ENCODE data around the gene FBXW2. TPM values are rescaled to one million over a fixed set of nuclear protein-coding genes. Genes with fewer than 3 reads are reported as not detected.

Gene FBXW2
- total and polyA plus RNA-seq, 10 of the 15 experiments (the other 5 are each of a cell fraction or from before 2014, with no cell fraction given), result 2.9 to 56.9 (median 39.1) TPM

DNA sequence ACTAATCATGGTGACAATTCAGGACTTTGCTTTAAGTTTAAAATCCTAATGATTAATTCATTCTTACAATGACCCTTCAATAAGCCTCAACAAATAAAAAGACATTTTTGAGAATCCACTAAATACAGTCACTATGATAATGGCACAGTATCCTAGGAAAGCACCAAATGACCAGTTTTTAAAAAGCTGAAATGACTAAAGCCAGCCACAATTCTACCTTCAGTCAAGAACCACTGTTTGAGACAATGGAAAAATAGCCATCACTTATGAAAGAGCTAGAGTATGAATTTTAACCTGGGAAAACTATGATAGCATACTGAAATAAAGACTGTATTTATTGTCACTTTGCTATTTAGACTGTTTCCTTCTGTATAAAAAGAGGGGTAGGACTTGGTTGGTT lies 14.0 kb downstream of the FBXW2 start:
- CTCF ChIA-PET, result interaction anchor here (0.8 to 1.6 kb wide), 4 partner anchors 13 to 24 kb away, joined by 3 to 4 read pairs (median 3); partner anchors contain the start of gene FBXW2
- Histone ChIP-seq H3K4me1 (ENCODE audit: control insufficient read depth, insufficient read depth, low read length) (no peaks in the 10 kb centered on the region), H3K4me3 (no peak overlapping the region), H3K36me3 (ENCODE audit: control insufficient read depth in 2 of 2, insufficient read depth in 2 of 2, low read length in 1 of 2) (peaks cover 1 to 26% of the 10 kb centered on the region in 2 experiments), H3K27me3 (replicated peaks in 1 of 2; ENCODE audit: control insufficient read depth in 2 of 2, insufficient read depth in 2 of 2, low read length in 1 of 2) (no peaks in the 10 kb centered on the region), H3K79me2 (ENCODE audit: control insufficient read depth, insufficient read depth, low read length) (no peaks in the 10 kb centered on the region; the same call in 1 of the 2 replicates), H3K4me2 (ENCODE audit: control insufficient read depth, insufficient read depth) (no peak overlapping the region), H4K20me1 (ENCODE audit: control insufficient read depth, insufficient read depth) (no peaks in the 10 kb centered on the region), H2AFZ (ENCODE audit: control insufficient read depth, low read depth, low read length) (no peak overlapping the region), H3K9me3 (replicated peaks; ENCODE audit: control insufficient read depth, insufficient read depth, low read length) (no peaks in the 10 kb centered on the region; the same call in 2 of the 3 replicates), H3K27ac (ENCODE audit: control insufficient read depth, insufficient read depth) (no peak overlapping the region), H3K9ac (ENCODE audit: control insufficient read depth, insufficient read depth, low read length) (no peak overlapping the region)
- no peak for DNase-seq (ENCODE audit: low read depth, low spot score)
- ATAC-seq, result no peak
- SMC1A ChIA-PET (ENCODE audit: uncharacterized antibody, unreplicated experiment), result interaction anchor here (0.6 kb wide), 1 partner anchor 36 kb away, joined by 3 read pairs; no protein-coding TSS in a partner anchor
- FAIRE-seq, result no peak
- RAD21 ChIA-PET (ENCODE audit: unreplicated experiment), result no interaction called here
- TF ChIP-seq, protein P1, sequence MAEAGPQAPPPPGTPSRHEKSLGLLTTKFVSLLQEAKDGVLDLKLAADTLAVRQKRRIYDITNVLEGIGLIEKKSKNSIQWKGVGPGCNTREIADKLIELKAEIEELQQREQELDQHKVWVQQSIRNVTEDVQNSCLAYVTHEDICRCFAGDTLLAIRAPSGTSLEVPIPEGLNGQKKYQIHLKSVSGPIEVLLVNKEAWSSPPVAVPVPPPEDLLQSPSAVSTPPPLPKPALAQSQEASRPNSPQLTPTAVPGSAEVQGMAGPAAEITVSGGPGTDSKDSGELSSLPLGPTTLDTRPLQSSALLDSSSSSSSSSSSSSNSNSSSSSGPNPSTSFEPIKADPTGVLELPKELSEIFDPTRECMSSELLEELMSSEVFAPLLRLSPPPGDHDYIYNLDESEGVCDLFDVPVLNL (IDR thresholded peaks at IDR 0.05; ENCODE audit: low read depth, low read length), result no peak
- TF ChIP-seq NR2F1 (conservative IDR thresholded peaks at IDR 0.05), result no peak
- BruUV-seq (replicated peaks), result no TSS peak
- in situ Hi-C loops (cut with MboI), result no loop called here
- POLR2A ChIA-PET, result interaction anchor here (0.8 to 1.0 kb wide), 2 partner anchors 18 kb away, joined by 3 read pairs; no protein-coding TSS in a partner anchor
- intact Hi-C loops (cut with micrococcal nuclease; ENCODE audit: unreplicated experiment), result no loop called here

DNA sequence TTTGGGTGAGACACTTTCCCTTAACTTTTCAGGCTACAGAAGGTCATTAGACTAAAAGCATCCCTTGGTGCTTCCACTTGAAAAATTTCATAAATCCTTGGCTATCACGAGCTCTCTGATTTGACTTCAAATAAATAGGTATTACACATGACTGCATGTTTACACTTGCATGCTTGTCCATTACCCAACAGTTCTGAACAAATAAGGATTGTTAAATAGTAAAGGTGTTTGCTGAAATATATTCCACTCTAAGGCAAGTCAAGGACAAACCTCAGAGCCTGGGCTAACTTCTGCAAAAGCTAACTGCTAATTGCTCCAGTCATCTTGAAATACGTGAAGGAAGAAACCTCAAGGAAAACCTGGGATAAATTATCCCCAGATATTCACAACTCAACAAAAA lies 14.5 kb downstream of the FBXW2 start:
- DNase-seq (ENCODE audit: low read depth, low spot score) (no peak), FAIRE-seq (no peak), ATAC-seq (no peak)
- Histone ChIP-seq H3K36me3 (ENCODE audit: control insufficient read depth in 2 of 2, insufficient read depth in 2 of 2, low read length in 1 of 2) (peaks cover 1 to 26% of the 10 kb centered on the region in 2 experiments), H3K9ac (ENCODE audit: control insufficient read depth, insufficient read depth, low read length) (no peak overlapping the region), H3K27ac (ENCODE audit: control insufficient read depth, insufficient read depth) (no peak overlapping the region), H3K4me1 (ENCODE audit: control insufficient read depth, insufficient read depth, low read length) (no peaks in the 10 kb centered on the region), H3K27me3 (replicated peaks in 1 of 2; ENCODE audit: control insufficient read depth in 2 of 2, insufficient read depth in 2 of 2, low read length in 1 of 2) (no peaks in the 10 kb centered on the region), H2AFZ (ENCODE audit: control insufficient read depth, low read depth, low read length) (no peak overlapping the region), H3K4me2 (ENCODE audit: control insufficient read depth, insufficient read depth) (no peak overlapping the region), H3K9me3 (replicated peaks; ENCODE audit: control insufficient read depth, insufficient read depth, low read length) (no peaks in the 10 kb centered on the region; the same call in 2 of the 3 replicates), H3K79me2 (ENCODE audit: control insufficient read depth, insufficient read depth, low read length) (no peaks in the 10 kb centered on the region; the same call in 1 of the 2 replicates), H4K20me1 (ENCODE audit: control insufficient read depth, insufficient read depth) (no peaks in the 10 kb centered on the region), H3K4me3 (no peak overlapping the region)
- ChIA-PET POLR2A (interaction anchor here (0.8 kb wide), 1 partner anchor 19 kb away, joined by 3 read pairs; no protein-coding TSS in a partner anchor), RAD21 (ENCODE audit: unreplicated experiment) (no interaction called here), SMC1A (ENCODE audit: uncharacterized antibody, unreplicated experiment) (no interaction called here), CTCF (interaction anchor here (0.8 to 1.6 kb wide), 4 partner anchors 14 to 23 kb away, joined by 3 to 4 read pairs (median 3); partner anchors contain the start of gene FBXW2)
- intact Hi-C loops (cut with micrococcal nuclease; ENCODE audit: unreplicated experiment), result no loop called here
- in situ Hi-C loops (cut with MboI), result no loop called here
- 98% methylated on average over 2 of the region's 2 CpGs for WGBS (ENCODE audit: insufficient coverage, insufficient replicate concordance, low lambda C conversion rate, missing lambda C conversion rate)
- BruUV-seq (replicated peaks), result no TSS peak
- TF ChIP-seq SUZ12 (IDR thresholded peaks at IDR 0.05; ENCODE audit: unreplicated experiment) (no peak), RAD51 (IDR thresholded peaks at IDR 0.05) (no peak), ZNF217 (IDR thresholded peaks at IDR 0.05) (no peak), SIN3A (IDR thresholded peaks at IDR 0.05; ENCODE audit: low read depth, low read length) (no peak), ESRRA (IDR thresholded peaks at IDR 0.05; ENCODE audit: low read length) (no peak), FOXK2 (IDR thresholded peaks at IDR 0.05) (no peak), CHD2 (IDR thresholded peaks at IDR 0.05; ENCODE audit: borderline replicate concordance, low read depth, low read length) (no peak), EED (IDR thresholded peaks at IDR 0.05; ENCODE audit: low read depth) (no peak), BHLHE40 (IDR thresholded peaks at IDR 0.05; ENCODE audit: borderline replicate concordance in 1 of 2, low read depth in 2 of 2, low read length in 1 of 2) (no peak), NR2F1 (conservative IDR thresholded peaks at IDR 0.05) (no peak), ZSCAN29 (IDR thresholded peaks at IDR 0.05) (no peak)
- TF ChIP-seq, protein P2, sequence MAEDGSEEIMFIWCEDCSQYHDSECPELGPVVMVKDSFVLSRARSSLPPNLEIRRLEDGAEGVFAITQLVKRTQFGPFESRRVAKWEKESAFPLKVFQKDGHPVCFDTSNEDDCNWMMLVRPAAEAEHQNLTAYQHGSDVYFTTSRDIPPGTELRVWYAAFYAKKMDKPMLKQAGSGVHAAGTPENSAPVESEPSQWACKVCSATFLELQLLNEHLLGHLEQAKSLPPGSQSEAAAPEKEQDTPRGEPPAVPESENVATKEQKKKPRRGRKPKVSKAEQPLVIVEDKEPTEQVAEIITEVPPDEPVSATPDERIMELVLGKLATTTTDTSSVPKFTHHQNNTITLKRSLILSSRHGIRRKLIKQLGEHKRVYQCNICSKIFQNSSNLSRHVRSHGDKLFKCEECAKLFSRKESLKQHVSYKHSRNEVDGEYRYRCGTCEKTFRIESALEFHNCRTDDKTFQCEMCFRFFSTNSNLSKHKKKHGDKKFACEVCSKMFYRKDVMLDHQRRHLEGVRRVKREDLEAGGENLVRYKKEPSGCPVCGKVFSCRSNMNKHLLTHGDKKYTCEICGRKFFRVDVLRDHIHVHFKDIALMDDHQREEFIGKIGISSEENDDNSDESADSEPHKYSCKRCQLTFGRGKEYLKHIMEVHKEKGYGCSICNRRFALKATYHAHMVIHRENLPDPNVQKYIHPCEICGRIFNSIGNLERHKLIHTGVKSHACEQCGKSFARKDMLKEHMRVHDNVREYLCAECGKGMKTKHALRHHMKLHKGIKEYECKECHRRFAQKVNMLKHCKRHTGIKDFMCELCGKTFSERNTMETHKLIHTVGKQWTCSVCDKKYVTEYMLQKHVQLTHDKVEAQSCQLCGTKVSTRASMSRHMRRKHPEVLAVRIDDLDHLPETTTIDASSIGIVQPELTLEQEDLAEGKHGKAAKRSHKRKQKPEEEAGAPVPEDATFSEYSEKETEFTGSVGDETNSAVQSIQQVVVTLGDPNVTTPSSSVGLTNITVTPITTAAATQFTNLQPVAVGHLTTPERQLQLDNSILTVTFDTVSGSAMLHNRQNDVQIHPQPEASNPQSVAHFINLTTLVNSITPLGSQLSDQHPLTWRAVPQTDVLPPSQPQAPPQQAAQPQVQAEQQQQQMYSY (CRISPR knock-in tag; IDR thresholded peaks at IDR 0.05), result no peak

Data from GM12878 (cell line).